MM.1S (cell line): ENCODE results near the gene CDCA5.

Experiments
- DNase-seq: peaks from one replicate; pipeline ENCODE4 v3.0.0-alpha.2; 2015
- H2AFZ ChIP-seq: fragments of 300-600 bp; sonication (generic); 2 replicates; pipeline ENCODE4 v1.6.0; 2016; ENCODE audit warnings: antibody characterized with exemption, low read length
- H3F3A ChIP-seq: fragments of 300-600 bp; sonication (generic); 2 replicates; pipeline ENCODE4 v1.6.1; 2016; ENCODE audit warnings: mild to moderate bottlenecking, antibody characterized with exemption, low read length, moderate library complexity, mixed read lengths; ENCODE audit not compliant: insufficient read depth
- H3K27ac ChIP-seq: fragments of 300-600 bp; sonication (generic); 2 replicates; pipeline ENCODE4 v1.5.1; 2016; ENCODE audit warnings: mild to moderate bottlenecking, low read length
- H3K27me3 ChIP-seq: fragments of 300-600 bp; sonication (generic); replicated peaks from 2 replicates; pipeline ENCODE4 v1.6.0; 2016; ENCODE audit warnings: low read length; ENCODE audit not compliant: insufficient read depth
- H3K36me3 ChIP-seq: fragments of 300-600 bp; sonication (generic); replicated peaks from 2 replicates; pipeline ENCODE4 v1.6.1; 2016; ENCODE audit warnings: mild to moderate bottlenecking, low read length, mixed read lengths; ENCODE audit not compliant: insufficient read depth
- H3K4me1 ChIP-seq: fragments of 300-600 bp; sonication (generic); 2 replicates; pipeline ENCODE4 v1.6.1; 2016; ENCODE audit warnings: low read length, mixed read lengths
- H3K4me2 ChIP-seq: fragments of 300-600 bp; sonication (generic); 2 replicates; pipeline ENCODE4 v1.6.0; 2016; ENCODE audit warnings: low read depth, low read length
- H3K4me3 ChIP-seq: fragments of 300-600 bp; sonication (generic); 2 replicates; pipeline ENCODE4 v1.5.1; 2016; ENCODE audit warnings: low read length, mixed read lengths
- H3K79me2 ChIP-seq: fragments of 300-600 bp; sonication (generic); 2 replicates; pipeline ENCODE4 v1.6.1; 2016; ENCODE audit warnings: mixed run types, low read length, mixed read lengths
- H3K9ac ChIP-seq: fragments of 300-600 bp; sonication (generic); 2 replicates; pipeline ENCODE4 v1.6.1; 2016; ENCODE audit warnings: low read length, mixed read lengths
- H3K9me2 ChIP-seq: fragments of 300-600 bp; sonication (generic); replicated peaks from 2 replicates; pipeline ENCODE4 v1.6.1; 2016; ENCODE audit warnings: mild to moderate bottlenecking, low read length, mixed read lengths; ENCODE audit not compliant: insufficient read depth
- H3K9me3 ChIP-seq: fragments of 300-600 bp; sonication (generic); replicated peaks from 2 replicates; pipeline ENCODE4 v1.6.1; 2016; ENCODE audit warnings: mild to moderate bottlenecking, low read length, mixed read lengths; ENCODE audit not compliant: insufficient read depth
- H4K20me1 ChIP-seq: fragments of 300-600 bp; sonication (generic); 2 replicates; pipeline ENCODE4 v1.6.1; 2016; ENCODE audit warnings: mild to moderate bottlenecking, low read length, moderate library complexity, mixed read lengths; ENCODE audit not compliant: insufficient read depth
- EZH2 ChIP-seq: fragments of 300-600 bp; sonication (generic); optimal IDR thresholded peaks from 2 replicates; pipeline ENCODE3; 2017; ENCODE audit warnings: low read depth, mild to moderate bottlenecking, antibody characterized with exemption, low read length, mixed read lengths
- EZH2phosphoT487 ChIP-seq: fragments of 300-600 bp; sonication (generic); IDR thresholded peaks from 2 replicates; pipeline ENCODE4 v1.6.1; 2018; ENCODE audit warnings: antibody characterized with exemption, low read length
- TF ChIP-seq, protein P1 (sequence below): fragments of 300-600 bp; sonication (generic); IDR thresholded peaks from 2 replicates; pipeline ENCODE4 v1.5.1; 2016; ENCODE audit warnings: antibody characterized with exemption, low read length, mixed read lengths

The CDCA5 gene

DNA sequence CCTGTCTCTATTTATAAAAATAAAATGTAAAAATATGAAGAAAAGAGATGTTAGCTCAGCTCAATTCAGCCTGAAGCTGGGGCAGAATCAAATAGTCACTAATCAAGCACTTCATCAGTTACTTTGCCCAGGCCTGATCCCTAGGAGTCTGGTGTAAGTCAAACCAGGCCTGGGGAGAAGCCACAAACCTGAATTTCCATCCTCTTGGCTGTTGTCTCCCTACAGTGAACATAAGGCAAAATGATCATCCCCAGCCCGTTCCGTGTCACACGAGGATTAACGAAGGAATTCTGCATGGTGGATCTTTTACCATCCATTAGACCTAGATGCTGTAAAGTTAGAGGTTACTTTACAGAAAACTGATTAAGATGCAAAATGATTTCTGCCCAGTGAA, 19.0 kb downstream of the CDCA5 start:
- no peak for DNase-seq
- Histone ChIP-seq H3K4me3 (no peak overlapping the region), H3K4me2 (no peak overlapping the region), H3K9me2 (no peaks in the 10 kb centered on the region), H3K79me2 (no peaks in the 10 kb centered on the region), H3K4me1 (peaks cover 17% of the 10 kb centered on the region), H4K20me1 (no peaks in the 10 kb centered on the region), H3K36me3 (no peaks in the 10 kb centered on the region), H3K27me3 (no peaks in the 10 kb centered on the region), H3F3A (peaks cover 5% of the 10 kb centered on the region; the same call in 1 of the 2 replicates), H3K9me3 (no peaks in the 10 kb centered on the region), H3K27ac (no peak overlapping the region), H2AFZ (no peak overlapping the region), H3K9ac (no peak overlapping the region)
- TF ChIP-seq, protein P1, sequence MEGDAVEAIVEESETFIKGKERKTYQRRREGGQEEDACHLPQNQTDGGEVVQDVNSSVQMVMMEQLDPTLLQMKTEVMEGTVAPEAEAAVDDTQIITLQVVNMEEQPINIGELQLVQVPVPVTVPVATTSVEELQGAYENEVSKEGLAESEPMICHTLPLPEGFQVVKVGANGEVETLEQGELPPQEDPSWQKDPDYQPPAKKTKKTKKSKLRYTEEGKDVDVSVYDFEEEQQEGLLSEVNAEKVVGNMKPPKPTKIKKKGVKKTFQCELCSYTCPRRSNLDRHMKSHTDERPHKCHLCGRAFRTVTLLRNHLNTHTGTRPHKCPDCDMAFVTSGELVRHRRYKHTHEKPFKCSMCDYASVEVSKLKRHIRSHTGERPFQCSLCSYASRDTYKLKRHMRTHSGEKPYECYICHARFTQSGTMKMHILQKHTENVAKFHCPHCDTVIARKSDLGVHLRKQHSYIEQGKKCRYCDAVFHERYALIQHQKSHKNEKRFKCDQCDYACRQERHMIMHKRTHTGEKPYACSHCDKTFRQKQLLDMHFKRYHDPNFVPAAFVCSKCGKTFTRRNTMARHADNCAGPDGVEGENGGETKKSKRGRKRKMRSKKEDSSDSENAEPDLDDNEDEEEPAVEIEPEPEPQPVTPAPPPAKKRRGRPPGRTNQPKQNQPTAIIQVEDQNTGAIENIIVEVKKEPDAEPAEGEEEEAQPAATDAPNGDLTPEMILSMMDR, result no peak
- TF ChIP-seq EZH2phosphoT487 (no peak), EZH2 (no peak)

DNA sequence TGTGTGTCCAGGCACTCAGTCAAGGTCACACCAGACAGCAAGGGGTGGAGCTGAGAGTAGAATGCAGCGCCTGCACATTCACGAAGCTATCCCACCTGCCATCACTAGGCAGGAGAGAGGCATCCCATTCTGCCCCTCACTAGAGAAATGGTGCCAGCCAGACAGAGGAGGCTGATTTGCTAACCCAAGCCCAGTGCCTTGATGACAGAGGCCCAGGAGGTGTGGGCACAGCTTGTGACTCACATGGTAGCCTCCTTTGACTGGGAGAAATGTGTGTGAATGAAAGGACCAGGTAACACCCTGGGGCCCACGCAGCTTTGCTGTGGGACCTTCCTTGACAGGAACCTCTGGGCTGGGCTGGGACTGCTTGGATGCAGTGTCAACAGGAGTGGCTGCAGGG, 20.3 kb downstream of the CDCA5 start:
- Histone ChIP-seq H3K4me2 (no peak overlapping the region), H3K9ac (no peak overlapping the region), H2AFZ (no peak overlapping the region), H3K9me2 (no peaks in the 10 kb centered on the region), H3K4me3 (no peak overlapping the region), H3K9me3 (no peaks in the 10 kb centered on the region), H3F3A (peaks cover 5% of the 10 kb centered on the region; the same call in 1 of the 2 replicates), H3K4me1 (peaks cover 17% of the 10 kb centered on the region), H3K27ac (no peak overlapping the region), H3K79me2 (no peaks in the 10 kb centered on the region), H3K27me3 (no peaks in the 10 kb centered on the region), H4K20me1 (no peaks in the 10 kb centered on the region), H3K36me3 (no peaks in the 10 kb centered on the region)
- no peak for DNase-seq
- no peak for TF ChIP-seq EZH2
- no peak for TF ChIP-seq EZH2phosphoT487
- TF ChIP-seq, protein P1, result no peak

DNA sequence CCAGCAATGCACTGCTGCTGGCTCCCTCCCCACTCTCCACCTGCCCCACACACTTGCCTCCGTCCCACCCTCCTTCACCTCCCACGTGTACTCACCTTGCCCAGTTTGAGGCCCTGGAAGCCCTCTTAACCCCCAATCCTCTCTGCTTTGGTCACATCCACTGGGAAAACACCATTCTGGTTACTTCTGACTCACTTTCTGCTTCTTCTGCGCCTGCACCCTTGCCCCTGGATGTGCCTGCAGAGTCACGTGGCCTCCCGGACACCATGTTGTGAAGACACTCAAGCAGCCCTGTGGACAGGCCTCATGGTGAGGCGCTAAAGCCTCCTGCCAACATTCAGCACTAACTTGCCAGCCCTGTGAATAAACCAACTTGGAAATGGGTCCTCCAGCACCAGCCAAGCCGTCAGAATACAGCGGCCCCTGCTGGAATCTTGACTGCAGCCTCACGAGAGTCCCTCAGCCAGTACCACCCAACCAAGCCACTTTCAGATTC, 22.9 kb downstream of the CDCA5 start:
- no peak for DNase-seq
- H3K27ac ChIP-seq, result no peak overlapping the region

More for the DNA sequence above, 22.9 kb downstream of the CDCA5 start:
- no peak for TF ChIP-seq EZH2
- TF ChIP-seq, protein P1, result 0 out of 2 replicates have a peak, but pooled peaks have one; percentile 4
- TF ChIP-seq EZH2phosphoT487, result no peak
- Histone ChIP-seq H3K9ac (no peak overlapping the region), H4K20me1 (no peaks in the 10 kb centered on the region), H3K79me2 (no peaks in the 10 kb centered on the region), H3K4me1 (peaks cover 17% of the 10 kb centered on the region), H3K4me2 (peak overlapping the region; percentile 60; the same call in 1 of the 2 replicates), H2AFZ (no peak overlapping the region), H3K9me3 (no peaks in the 10 kb centered on the region), H3F3A (peaks cover 5% of the 10 kb centered on the region; the same call in 1 of the 2 replicates), H3K27me3 (no peaks in the 10 kb centered on the region), H3K9me2 (no peaks in the 10 kb centered on the region), H3K4me3 (no peak overlapping the region), H3K36me3 (no peaks in the 10 kb centered on the region)
